HG03060 (cell line): Measurements from ENCODE around the gene THOC5.
"Not testable (repeated sequence)": the region's sequence is repeated elsewhere in the genome, so short reads cannot be mapped to it uniquely, and the experiment has no call there.

Source experiments
- ATAC-seq: cut with Tn5 transposase; IDR thresholded peaks from one replicate; pipeline ENCODE4 v1.9.1; 2021; ENCODE audit warnings: low read depth, moderate number of reproducible peaks; ENCODE audit not compliant: unreplicated experiment

THOC5 gene

DNA sequence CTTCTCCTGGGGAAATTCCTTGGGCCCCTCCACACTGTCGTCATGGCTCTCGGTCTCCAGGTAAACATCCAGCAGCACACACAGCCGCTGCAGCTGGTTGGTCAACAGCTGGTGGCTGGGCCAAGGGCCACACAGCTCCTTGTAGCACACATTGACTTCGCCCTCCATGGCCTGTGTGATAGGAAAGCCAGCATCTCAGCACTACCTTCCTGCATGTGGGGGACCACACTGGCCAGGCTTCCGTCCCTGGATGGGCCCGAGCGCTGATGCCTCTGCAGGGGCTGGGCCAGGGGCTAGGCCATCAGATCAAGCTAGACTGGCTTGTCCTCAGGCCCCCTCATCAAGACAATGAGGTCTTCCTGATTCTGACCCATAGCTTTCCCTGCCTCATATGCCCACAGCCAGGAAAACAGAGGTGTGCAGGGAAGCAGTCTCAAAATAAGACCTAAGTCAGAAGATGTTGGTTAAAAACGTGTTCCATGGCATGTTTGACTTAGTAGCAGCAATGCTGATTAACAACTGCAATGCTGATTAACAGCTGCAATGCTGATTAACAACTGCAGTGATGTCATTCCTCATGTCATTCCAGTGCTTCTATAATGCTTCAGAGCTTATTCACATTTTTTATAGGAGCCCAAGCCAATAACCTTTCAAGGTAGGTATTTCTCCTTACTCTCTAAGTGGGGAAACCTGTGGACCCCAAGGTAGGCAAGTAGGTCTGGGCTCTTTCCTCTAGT lies 42.3 kb downstream of the THOC5 start:
- no peak for ATAC-seq

DNA sequence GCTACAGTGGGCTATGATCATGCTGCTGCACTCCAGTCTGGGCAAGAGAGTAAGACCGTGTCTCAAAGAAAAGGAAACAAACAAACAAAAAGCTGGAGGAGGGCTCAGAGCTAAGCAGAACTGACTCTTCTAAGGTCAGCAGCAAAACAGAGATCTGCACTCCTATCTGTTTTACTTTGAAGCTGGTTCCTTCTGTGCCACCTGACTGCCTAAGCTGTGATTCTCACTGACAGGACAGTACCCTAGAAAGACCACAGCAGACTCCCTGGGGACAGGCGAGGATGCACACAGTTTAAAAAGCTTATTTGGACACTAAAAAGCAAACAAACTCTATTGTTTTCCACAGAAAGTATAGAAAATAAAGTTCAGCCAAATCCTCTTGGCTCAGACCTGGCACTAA lies 43.0 kb downstream of the THOC5 start:
- ATAC-seq: no peak

DNA sequence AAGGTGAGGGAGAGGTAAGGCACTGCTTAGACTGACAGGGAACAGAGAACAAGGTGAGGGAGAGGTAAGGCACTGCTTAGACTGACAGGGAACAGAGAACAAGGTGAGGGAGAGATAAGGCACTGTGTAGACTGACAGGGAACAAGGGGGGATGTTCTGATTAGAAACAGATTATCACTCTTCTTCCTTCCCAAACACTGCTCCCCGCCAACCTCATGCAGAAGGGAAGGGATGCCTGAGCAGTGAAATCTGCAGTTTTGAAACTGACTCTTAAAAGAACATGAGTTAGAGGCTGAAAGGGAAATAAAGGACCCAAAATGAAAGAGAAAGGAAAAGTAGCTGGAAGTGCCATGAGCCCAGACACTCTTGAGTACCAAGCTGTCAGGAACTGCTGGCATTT lies 43.7 kb downstream of the THOC5 start:
- ATAC-seq: no peak

DNA sequence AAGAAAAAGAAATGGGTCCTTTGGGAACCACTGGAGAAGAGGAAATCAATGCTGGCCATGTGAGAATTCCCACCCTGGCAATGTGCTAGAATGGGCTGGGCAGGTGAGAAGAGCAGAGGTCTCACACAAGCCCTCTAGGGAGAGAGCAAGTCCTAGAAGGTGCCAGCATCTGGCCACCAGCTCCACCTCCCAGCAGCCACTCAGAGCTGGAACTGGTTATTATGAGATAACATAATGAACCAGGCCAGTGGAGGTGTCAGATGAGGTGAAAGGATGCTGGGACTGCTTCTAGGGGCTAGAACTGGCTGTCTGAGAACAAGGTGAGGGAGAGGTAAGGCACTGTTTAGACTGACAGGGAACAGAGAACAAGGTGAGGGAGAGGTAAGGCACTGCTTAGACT lies 44.3 kb downstream of the THOC5 start:
- no peak for ATAC-seq

DNA sequence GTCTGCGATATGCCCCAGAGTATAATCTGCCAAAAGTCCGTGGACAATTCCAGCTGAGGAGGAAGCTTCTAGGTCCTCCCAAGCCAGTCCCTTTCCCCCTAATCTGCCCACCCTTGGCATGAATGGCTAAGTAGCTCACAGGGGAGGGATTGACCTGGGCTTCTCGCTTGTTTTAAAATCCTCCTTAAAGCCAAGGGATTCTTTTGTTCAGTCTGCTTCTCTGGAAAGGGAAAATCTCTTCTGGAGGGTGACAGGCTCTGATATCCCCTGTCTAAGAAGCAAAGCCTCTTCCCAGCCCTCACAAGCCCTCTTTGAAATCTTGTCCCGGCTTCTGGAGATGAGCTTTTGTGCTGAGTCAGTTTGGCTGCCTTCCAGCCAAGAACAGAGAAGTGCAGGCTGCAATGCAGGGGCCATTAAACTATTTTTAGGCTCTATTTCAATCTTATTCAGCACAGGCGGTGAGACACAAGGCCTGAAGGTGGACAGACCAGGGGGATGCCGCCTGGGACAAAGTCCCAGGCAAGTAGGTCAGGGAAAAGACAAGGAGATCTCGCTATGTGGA lies 49.7 kb downstream of the THOC5 start:
- no peak for ATAC-seq

DNA sequence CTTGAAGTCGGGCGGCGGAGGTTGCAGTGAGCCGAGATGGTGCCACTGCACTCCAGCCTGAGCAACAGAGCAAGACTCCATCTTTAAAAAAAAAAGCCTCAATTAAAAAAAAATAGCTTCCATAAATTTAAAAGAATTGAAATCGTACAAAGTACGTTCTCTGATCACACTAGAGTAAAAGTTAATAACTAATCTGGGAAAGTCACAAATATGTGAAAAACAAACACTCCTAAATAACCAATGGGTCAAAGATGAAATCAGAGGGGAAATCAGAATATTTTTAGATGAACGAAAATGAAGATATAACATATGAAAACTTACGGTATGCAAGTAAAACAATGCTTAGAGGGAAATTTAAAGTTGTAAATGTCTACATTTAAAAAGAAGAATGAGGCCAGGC lies 53.7 kb downstream of the THOC5 start:
- ATAC-seq: no peak

DNA sequence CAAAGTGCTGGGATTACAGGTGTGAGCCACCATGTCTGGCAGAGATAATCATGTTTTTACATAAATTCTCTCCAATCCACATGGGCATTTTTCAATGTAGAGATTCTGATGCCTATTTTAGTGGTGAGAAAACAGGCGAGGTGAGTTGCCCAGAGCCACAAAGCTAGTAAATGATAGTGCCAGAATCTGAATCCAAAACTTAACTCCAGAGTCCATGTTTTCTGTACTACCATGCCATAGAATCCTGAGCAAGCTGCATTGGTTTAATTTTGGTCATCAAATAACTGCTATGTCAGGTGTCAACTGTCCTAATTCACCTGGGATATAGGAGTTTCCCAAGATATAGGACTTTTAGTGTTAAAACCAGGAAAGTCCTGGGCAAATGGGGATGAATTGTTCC lies 59.9 kb downstream of the THOC5 start:
- no peak for ATAC-seq

DNA sequence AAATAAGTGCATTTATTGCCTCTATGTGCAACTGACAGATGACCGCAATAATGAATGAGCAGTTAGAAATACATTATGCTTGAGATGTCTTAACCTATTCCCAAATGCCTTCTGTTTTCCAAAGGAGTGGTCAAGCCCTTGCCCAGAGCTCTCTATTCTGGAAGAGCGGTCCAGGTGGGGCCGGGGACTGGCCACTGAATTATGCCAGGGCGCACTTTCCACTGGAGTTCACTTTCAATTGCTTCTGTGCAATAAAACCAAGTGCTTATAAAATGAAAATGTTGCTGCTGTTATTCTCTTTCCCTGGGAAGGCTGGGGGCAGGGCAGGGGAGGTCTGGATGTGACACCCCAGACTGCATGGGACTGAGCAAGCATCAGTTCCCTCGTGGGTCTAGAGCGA lies 62.5 kb downstream of the THOC5 start:
- ATAC-seq: no peak

DNA sequence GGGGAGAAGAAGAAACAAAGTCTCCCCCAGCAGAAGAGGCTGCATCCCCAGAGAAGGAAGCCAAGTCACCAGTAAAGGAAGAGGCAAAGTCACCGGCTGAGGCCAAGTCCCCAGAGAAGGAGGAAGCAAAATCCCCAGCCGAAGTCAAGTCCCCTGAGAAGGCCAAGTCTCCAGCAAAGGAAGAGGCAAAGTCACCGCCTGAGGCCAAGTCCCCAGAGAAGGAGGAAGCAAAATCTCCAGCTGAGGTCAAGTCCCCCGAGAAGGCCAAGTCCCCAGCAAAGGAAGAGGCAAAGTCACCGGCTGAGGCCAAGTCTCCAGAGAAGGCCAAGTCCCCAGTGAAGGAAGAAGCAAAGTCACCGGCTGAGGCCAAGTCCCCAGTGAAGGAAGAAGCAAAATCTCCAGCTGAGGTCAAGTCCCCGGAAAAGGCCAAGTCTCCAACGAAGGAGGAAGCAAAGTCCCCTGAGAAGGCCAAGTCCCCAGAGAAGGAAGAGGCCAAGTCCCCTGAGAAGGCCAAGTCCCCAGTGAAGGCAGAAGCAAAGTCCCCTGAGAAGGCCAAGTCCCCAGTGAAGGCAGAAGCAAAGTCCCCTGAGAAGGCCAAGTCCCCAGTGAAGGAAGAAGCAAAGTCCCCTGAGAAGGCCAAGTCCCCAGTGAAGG lies 64.3 kb downstream of the THOC5 start:
- ATAC-seq: not testable (repeated sequence)

DNA sequence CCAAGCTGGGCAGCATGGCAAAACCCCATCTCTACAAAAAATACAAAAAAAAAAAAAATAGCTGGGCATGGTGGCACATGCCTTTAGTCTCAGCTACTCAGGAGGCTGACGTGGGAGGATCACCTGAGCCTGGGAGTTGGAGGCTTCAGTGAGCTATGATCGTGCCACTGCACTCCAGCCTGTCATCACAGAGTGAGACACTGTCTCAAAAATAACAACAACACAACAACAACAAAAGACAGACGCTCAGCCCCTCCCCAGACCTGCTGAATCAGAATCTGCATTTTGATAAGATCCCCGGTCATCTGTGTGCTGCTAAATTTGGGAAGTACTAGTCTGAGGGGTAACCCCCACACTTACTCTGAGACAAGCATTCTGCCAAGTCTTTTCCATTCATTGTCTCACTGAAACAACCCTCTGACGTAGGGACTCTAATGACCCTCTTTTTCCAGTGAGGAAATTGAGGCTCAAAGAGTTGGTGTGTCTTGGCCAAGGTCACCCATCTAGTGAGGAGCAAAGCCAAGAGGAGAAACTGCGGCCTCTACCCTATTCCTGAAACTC lies 66.1 kb downstream of the THOC5 start:
- ATAC-seq: no peak

DNA sequence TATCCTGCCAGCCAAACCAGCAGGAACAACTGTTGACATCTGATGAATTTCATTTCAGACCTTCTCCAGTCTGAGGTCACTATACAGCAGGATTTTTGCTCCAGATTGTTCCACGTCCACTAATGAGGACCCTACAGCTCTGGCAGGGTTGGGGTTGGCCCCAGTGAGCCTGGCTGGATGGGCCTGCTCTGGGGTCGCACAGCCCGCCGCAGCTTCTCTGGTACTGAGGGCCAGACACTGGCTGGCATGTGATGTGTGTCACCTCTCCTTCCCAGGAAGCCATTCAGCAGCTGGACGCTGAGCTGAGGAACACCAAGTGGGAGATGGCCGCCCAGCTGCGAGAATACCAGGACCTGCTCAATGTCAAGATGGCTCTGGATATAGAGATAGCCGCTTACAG lies 68.1 kb downstream of the THOC5 start:
- no peak for ATAC-seq

DNA sequence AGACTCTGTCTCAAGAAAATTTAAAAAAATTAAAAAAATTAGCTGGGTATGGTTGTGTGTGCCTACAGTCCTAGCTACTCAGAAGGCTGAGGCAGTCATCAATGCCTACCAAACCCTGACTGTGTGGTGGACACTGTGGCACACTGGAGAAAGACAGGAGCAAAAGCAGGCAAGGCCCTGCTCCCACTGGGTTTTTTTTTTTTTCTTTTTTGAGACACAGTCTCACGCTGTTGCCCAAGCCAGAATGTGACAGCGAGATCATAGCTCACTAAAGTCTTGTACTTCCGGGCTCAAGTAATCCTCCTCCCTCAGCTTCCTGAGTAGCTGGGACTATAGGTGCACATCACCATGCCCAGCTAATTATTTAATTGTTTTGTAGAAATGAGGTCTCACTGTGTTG lies 68.9 kb downstream of the THOC5 start:
- ATAC-seq: no peak

DNA sequence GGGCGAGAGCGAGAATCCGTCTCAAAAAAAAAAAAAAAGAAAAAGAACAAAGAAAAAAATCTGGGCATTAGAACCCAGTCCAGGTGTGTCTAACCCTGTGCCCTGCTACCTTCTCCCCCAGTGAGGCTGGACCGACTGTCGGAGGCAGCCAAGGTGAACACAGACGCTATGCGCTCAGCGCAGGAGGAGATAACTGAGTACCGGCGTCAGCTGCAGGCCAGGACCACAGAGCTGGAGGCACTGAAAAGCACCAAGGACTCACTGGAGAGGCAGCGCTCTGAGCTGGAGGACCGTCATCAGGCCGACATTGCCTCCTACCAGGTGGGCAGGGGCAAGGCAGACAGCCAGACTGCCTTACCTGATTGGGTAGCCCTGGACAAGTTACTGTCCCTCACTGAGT lies 70.3 kb downstream of the THOC5 start:
- ATAC-seq: no peak

DNA sequence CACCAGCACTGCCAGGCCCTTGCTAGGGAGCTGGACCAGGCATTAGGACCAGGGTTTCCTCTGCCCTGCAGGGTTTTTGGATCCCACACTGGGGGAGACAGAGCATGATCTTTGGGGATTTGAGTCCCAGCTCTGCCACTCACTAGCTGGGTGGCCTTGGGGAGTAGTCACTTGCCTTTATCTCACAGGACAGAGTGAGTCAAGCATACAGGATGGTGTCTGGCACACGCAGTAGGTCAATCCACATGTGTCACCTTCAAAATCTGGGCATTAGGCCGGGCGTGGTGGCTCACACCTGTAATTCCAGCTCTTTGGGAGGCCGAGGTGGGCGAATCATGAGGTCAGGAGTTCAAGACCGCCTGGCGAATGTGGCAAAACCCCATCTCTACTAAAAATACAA lies 70.8 kb downstream of the THOC5 start:
- no peak for ATAC-seq

DNA sequence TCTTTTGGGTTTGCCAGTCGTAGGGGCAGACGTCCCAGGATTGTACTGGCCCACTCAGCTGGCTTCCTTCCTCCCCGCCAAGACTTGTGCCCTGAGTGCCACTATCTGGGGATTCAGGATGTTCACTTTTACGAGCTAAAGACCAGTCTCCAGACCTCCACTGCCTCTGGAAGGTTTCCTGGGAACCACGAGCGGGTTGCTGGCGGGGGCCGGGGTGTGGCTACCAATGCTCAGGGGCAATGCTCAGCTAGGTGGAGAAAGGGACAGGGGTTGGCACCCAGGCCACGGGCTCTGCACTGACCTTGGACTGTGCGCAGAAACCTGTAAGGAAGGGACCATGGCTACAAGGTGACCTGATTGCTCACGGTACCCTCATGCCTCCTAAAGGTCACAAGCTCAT lies 71.3 kb downstream of the THOC5 start:
- ATAC-seq: no peak

DNA sequence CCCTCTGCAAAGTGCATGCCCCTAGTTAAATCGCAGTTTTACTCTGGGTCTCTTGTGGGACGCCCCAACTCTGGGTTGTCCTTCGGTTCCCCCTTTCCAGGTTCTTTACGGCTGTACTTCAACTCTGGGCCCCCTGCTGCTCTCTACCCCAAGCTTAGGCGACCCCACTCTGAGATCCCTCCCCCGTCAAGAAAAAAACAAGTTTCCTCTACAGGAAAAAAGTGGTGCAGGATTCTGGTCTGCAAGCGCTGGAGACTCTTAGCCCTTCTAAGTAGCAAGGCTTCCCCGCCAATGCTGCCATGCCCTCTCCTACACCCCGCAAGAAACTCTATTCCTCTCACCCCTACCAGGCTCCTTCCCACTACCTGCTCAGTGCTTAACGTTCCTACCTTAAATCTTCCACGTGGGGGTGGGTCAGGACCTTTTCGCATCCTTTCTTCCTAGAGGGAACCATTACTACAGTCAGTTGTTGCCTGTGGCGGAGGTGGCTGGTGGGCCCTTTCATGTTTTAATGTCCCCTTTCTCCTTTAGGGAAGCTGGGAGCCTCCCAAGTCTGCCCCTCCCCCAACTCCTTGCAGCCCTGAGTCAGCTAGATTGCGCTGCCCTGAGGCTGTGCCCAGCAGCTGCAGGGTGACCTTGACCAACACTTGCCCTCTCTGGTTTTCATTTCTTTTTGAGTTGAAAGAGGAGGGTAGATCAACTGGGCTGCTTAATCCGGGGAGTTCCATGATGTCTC lies 72.1 kb downstream of the THOC5 start:
- no peak for ATAC-seq

DNA sequence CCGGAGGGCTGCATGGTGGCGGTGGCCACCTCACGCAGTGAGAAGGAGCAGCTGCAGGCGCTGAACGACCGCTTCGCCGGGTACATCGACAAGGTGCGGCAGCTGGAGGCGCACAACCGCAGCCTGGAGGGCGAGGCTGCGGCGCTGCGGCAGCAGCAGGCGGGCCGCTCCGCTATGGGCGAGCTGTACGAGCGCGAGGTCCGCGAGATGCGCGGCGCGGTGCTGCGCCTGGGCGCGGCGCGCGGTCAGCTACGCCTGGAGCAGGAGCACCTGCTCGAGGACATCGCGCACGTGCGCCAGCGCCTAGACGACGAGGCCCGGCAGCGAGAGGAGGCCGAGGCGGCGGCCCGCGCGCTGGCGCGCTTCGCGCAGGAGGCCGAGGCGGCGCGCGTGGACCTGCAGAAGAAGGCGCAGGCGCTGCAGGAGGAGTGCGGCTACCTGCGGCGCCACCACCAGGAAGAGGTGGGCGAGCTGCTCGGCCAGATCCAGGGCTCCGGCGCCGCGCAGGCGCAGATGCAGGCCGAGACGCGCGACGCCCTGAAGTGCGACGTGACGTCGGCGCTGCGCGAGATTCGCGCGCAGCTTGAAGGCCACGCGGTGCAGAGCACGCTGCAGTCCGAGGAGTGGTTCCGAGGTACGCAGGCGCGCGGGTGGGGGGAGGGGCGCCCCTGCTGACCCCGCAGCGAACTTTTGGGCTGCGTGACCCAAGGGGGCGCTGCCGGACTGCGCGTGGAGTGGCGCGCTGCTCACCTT lies 72.9 kb downstream of the THOC5 start:
- ATAC-seq: no peak

DNA sequence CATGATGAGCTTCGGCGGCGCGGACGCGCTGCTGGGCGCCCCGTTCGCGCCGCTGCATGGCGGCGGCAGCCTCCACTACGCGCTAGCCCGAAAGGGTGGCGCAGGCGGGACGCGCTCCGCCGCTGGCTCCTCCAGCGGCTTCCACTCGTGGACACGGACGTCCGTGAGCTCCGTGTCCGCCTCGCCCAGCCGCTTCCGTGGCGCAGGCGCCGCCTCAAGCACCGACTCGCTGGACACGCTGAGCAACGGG lies 73.4 kb downstream of the THOC5 start:
- no peak for ATAC-seq

DNA sequence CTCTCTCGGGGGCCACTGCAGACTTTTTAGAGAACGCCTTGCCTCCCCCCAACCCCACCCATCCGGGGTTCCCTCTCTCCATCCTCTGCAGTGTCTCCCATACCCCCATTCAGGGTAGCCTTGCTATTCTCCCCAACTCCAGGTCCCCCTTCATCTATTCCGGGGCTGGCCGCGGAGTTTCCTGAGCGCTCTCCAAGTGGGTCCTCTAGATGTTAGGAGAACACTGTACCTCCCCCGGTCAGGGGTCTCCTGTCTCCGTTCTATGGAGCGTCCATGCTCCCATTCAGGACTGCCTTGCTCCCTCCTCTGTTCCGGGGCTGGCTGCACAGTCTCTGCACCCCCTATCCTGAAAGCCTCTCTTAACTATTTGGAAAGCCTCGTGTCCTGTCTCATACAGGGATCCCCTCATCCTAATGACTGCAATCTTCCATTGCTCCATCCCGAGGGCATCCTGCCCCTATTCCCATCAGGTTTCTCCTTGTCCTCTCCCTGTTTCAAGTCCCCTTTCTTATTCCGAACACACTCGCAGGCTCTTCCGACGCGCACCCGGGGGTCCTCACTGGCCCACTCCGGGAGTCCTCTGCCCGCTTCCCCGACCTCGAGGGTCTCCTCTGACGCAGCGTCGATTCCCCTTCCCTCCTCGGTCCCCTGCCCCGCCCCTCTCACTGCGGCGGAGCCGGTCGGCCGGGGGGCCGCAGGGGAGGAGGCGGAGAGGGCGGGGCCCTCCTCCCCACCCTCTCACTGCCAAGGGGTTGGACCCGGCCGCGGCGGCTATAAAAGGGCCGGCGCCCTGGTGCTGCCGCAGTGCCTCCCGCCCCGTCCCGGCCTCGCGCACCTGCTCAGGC lies 73.9 kb downstream of the THOC5 start, which contains the start of gene NEFH:
NEFH (plus strand) TSS at position 802 of the 845 bp plus-strand sequence. CDS start 45 bp downstream, outside the sequence.
- no peak for ATAC-seq
